Superior temporal gyrus (tissue), 1 donor: ENCODE results near the gene CRADD.

Experiments
- DNase-seq: peaks from one replicate; pipeline ENCODE4 v3.0.0-alpha.2; 2016; ENCODE audit errors: extremely low spot score

Gene CRADD

DNA sequence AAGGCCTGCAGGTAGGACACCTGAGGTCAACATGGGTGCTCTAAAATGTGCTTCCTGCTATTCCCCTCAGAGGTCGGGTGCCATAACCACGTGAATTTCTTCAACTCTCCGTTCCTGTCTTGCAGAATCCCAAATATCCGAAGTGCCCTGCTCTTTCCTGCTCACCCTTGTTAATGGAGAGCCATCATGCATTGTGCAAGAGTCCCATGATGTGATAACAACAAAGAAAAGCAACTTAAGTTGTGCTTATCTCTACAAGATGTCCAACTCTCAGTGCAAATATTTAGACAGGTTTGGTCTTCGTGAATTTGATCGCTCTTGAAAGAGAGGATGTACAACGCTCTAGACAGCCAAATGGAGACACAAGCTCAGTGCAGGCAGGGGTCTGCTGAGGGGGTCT, 260.6 kb downstream of the CRADD start:
- DNase-seq: no peak

DNA sequence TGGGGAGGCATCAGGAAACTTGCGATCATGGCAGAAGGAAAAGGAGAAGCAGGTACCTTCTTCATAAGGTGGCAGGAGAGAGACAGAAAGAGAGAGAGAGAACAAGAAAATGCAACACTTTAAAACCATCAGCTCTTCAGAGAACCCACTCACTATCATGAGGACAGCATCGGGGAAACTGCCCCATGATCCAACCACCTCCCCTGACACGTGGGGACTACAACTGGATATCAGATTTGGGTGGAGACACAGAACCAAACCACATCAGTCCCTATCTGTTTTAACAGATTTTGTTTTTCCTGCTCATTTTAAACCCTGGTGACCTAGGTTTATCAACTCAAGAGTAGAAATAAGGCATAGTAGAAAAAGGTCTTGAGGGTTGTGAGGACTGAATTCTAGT, 261.1 kb downstream of the CRADD start:
- no peak for DNase-seq

DNA sequence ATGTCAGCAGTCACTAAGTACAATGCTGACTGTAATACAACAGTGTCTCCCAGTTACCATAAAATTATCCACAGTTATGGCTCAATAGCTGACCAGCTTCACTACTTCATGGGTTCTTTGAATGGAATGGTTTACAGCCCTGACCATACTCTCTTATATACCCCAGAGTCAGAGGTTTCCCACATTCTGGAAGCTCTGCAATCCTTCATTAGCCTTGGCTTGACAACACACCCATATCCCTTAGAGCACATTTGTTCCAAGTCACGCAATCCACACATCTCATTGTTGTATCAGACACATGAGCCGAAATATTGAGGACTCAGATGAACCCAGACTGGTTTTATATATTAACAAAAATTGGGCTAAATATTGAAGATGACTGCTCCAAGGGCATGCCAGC, 261.8 kb downstream of the CRADD start:
- DNase-seq: no peak

DNA sequence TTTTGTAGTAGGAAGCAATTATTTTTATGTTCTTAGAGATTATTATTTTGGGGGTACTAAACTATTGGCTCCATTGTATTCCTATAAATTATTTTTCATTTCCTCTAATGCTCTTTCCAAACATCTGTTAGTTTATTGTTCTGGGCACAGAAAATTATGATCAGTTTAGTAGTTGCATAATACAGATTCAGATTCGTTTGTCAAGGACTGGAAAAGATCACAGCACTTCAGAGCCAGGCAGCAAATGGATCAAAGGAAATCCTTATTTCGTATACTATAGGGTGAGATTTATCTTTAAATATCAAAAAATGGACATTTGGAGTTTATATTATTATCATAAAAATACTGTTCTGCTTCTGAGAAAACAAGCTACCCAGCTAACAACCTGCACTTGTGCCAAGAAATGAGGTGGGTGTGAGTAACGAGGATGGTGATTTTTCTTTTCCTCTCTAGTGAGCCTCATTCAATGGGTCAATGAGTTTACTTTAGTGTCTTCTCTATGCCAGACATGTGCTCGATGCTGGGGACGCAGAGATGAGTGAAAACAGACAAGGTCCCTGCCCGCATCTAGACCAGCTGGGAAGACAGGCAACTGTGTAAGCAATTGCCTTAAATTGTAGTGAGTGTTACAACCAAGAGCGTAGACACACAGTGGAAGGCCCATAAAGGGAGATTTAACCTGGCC, 262.6 kb downstream of the CRADD start:
- no peak for DNase-seq

DNA sequence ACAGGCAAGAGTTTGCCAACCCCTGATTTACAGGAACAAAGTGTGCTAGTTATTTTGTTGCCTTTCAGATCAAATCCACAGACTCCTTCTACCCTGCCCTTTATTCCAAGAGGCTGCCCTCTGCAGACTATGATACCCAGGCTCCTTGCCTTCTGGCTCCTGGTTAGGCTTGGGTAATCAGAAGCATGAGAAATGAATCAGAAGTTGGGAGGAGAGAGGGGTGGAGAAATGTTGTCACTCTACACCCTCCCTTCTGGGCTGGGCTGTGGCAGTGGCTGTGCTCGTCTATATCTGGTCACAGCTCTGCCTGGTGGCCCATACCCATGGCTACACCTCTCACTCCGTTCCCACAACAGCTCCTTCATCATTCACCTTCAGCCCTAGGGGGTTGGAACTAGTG, 266.6 kb downstream of the CRADD start:
- DNase-seq: no peak

DNA sequence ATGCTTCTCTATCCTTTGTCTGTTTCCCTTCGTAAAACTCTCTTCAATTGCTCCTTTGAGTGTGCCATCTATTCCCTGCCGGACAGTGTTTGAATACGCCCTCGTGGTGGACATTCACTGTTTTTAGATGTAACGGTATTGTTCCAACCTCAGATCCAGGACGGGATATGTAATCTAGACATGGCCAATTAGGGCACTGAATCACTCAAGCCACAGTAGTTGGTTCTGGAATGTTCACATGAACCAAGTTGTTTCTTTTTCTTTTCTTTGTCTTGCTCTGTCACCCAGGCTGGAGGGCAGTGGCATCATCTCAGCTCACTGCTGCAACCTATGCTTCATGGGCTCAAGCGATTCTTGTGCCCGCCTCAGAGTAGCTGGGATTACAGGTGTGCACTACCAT, 267.0 kb downstream of the CRADD start:
- DNase-seq: no peak
